Dendritic cell treated with granulocyte-macrophage colony-stimulating factor and Interleukin-4, amounts not matched to agents 40 ng/mL and 50 ng/mL, for 4 days (primary cell): ENCODE results near the gene PRSS36.
"Not testable (repeated sequence)": the region's sequence is repeated elsewhere in the genome, so short reads cannot be mapped to it uniquely, and the experiment has no call there.

Experiments used
- H3K27ac Mint-ChIP-seq: one replicate; pipeline ENCODE4 v1.8.0; 2022; ENCODE audit warnings: mild to moderate bottlenecking, mixed read lengths
- H3K27me3 Mint-ChIP-seq: one replicate; pipeline ENCODE4 v1.8.0; 2022; ENCODE audit warnings: mild to moderate bottlenecking, mixed read lengths
- H3K36me3 Mint-ChIP-seq: one replicate; pipeline ENCODE4 v1.8.0; 2022; ENCODE audit warnings: low read depth, mixed read lengths
- H3K4me1 Mint-ChIP-seq: one replicate; pipeline ENCODE4 v1.8.0; 2022; ENCODE audit warnings: low read depth, mixed read lengths
- H3K4me3 Mint-ChIP-seq: one replicate; pipeline ENCODE4 v1.8.0; 2022; ENCODE audit warnings: mild to moderate bottlenecking, moderate library complexity, mixed read lengths
- H3K9me3 Mint-ChIP-seq: one replicate; pipeline ENCODE4 v1.8.0; 2022; ENCODE audit warnings: mixed read lengths
- intact Hi-C: fragments of 100-400 bp; cut with micrococcal nuclease; formaldehyde crosslinking; loops from one replicate; pipeline ENCODE4 v1.15.0; 2022

The PRSS36 gene

GRCh38 chr16:31142109-31143010, 7.5 kb downstream of the PRSS36 start:
- intact Hi-C loops: loop anchor here (1.0 to 5.0 kb wide), 3 partner anchors 24 to 68 kb away; partner anchors contain the start of genes BCKDK, ZNF646 and ZNF668
- Mint-ChIP-seq H3K36me3 (peaks cover 53% of the 10 kb centered on the region), H3K9me3 (no peaks in the 10 kb centered on the region), H3K4me3 (peak overlapping the region; percentile 65), H3K27me3 (no peaks in the 10 kb centered on the region), H3K27ac (peak overlapping the region; percentile 89), H3K4me1 (peaks cover 66% of the 10 kb centered on the region)

DNA sequence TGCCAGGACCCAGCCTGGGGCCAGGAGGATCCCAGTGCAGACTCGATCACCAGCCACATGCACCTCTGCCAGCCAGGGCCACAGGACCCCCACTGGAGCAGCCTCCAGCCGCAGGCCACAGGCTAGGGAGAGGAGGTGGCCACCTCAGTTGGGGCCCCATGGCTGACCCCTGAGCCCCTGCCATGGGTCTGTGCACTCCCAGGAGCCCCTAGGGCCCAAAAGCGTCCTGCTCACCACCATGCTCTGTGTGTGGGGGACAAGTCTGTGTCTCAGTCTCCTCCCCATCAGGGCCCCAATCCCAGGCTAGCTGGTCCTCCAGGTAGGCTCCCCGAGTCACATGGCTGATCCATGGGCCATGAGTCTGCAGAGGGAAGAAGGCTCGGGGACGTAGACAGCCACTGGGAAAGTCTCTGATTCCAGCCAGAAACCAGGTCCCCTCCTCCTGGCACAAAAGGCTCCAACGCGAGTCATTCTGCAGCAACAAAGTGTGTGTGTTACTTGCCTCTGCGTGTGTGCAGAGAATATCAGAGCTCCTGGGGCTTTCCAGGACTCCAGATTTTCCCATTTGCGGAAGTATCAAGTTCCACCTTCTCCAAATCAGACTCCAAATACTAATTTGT, 8.3 kb downstream of the PRSS36 start:
- H3K4me3 Mint-ChIP-seq: peak overlapping the region; percentile 65
- H3K27me3 Mint-ChIP-seq: no peaks in the 10 kb centered on the region
- H3K36me3 Mint-ChIP-seq: peaks cover 50% of the 10 kb centered on the region
- peaks cover 64% of the 10 kb centered on the region for H3K4me1 Mint-ChIP-seq
- intact Hi-C loops: loop anchor here (1.0 to 5.0 kb wide), 3 partner anchors 23 to 67 kb away; partner anchors contain the start of genes BCKDK, ZNF646 and ZNF668
- H3K27ac Mint-ChIP-seq: peak overlapping the region; percentile 89
- H3K9me3 Mint-ChIP-seq: no peaks in the 10 kb centered on the region

DNA sequence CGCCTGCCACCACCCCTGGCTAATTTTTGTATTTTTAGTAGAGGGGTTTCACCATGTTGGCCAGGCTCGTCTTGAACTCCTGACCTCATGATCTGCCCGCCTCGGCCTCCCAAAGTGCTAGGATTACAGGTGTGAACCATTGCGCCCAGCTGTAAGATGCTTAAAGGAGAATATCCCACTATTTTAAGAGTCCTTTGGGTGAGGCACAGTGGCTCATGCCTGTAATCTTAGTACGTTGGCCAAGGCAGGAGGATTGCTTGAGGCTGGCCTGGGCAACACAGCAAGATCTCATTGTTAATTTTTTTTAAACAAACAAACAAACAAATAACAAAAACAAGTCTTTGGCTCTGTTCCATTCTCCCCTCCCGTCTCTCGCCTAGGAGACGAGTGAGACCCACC, 8.8 kb downstream of the PRSS36 start:
- intact Hi-C loops: loop anchor here (5.0 kb wide), 1 partner anchor 34 kb away; the partner anchor contains the start of gene BCKDK
- Mint-ChIP-seq H3K27ac (peak overlapping the region; percentile 89), H3K4me1 (peaks cover 61% of the 10 kb centered on the region), H3K4me3 (peak overlapping the region; percentile 65), H3K36me3 (peaks cover 44% of the 10 kb centered on the region)
- H3K9me3 Mint-ChIP-seq, H3K27me3 Mint-ChIP-seq: not testable (repeated sequence)

GRCh38 chr16:31138621-31139578, 11.0 kb downstream of the PRSS36 start:
- no peaks in the 10 kb centered on the region for H3K27me3 Mint-ChIP-seq
- no peak overlapping the region for H3K4me3 Mint-ChIP-seq
- peaks cover 71% of the 10 kb centered on the region for H3K4me1 Mint-ChIP-seq
- H3K27ac Mint-ChIP-seq: peak overlapping the region; percentile 48
- intact Hi-C loops: no loop called here
- H3K9me3 Mint-ChIP-seq: no peaks in the 10 kb centered on the region
- peaks cover 27% of the 10 kb centered on the region for H3K36me3 Mint-ChIP-seq

- H3K9me3 Mint-ChIP-seq, H3K27me3 Mint-ChIP-seq, H3K4me3 Mint-ChIP-seq, intact Hi-C loops: not testable (repeated sequence)
- Mint-ChIP-seq H3K27ac (peak overlapping the region; percentile 48), H3K4me1 (peaks cover 78% of the 10 kb centered on the region), H3K36me3 (peaks cover 38% of the 10 kb centered on the region)
Observed at GRCh38 chr16:31136822-31137499, 12.9 kb downstream of the PRSS36 start.

- H3K27me3 Mint-ChIP-seq: no peaks in the 10 kb centered on the region
- no peak overlapping the region for H3K27ac Mint-ChIP-seq
- H3K36me3 Mint-ChIP-seq: peaks cover 39% of the 10 kb centered on the region
- no peak overlapping the region for H3K4me3 Mint-ChIP-seq
- intact Hi-C loops: no loop called here
- H3K9me3 Mint-ChIP-seq: no peaks in the 10 kb centered on the region
- H3K4me1 Mint-ChIP-seq: peaks cover 78% of the 10 kb centered on the region
Observed at GRCh38 chr16:31136287-31136662, 13.6 kb downstream of the PRSS36 start.

GRCh38 chr16:31135535-31136286, 14.2 kb downstream of the PRSS36 start, which contains the start of gene PRSS8:
Gene PRSS8, minus strand, starts transcription at chr16:31135727. Its CDS starts 229 bp downstream, at chr16:31135498.
- Mint-ChIP-seq H3K27me3 (no peaks in the 10 kb centered on the region), H3K4me1 (peaks cover 80% of the 10 kb centered on the region), H3K27ac (peak within 1 kb of the TSS; percentile 81), H3K36me3 (peaks cover 41% of the 10 kb centered on the region), H3K9me3 (no peaks in the 10 kb centered on the region), H3K4me3 (no peak within 1 kb of the TSS)
- intact Hi-C loops: no loop called here

DNA sequence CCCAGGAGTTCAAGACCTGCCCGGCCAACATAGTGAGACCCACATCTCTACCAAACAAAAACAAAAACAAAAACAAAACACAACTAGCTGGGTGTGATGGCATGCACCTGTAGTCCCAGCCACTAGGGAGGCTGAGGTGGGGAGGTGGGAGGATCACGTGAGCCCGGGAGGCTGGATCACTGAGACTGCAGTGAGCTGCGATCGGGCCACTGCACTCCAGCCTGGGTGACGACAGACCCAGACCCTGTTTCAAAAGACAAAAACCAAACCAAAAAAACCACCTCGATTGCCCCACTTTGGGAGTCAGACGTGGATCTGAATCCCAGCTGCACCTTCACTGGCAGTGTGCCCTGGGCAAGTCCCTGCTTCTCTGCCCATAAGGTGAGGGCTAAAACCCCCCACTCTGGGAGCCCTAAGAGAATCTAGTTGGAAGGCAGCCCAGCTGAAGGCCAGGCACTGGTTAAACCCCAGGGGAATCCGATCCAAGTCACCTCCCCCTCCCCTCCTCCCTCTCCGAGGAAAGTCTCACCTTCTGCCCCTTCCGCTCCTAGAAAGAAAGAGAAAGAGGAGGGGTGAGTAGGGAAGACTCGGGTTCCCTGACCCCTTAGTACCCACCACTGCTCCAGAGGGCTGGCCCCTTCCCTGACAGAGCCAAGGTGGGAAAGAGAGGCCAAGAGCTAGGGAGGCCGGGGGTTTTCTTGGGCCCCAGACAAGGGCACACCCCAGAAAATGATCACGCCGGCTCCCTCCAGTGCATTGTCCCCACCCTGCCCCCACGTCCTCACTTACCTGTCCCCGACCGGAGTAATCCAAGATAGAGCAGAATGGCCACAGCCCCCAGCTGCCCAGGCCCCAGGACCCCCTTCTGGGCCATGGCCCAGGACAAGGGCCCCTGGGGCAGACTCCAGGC, 15.0 kb downstream of the PRSS36 start:
- peaks cover 38% of the 10 kb centered on the region for H3K36me3 Mint-ChIP-seq
- H3K27me3 Mint-ChIP-seq: no peaks in the 10 kb centered on the region
- intact Hi-C loops: no loop called here
- no peaks in the 10 kb centered on the region for H3K9me3 Mint-ChIP-seq
- H3K4me1 Mint-ChIP-seq: peaks cover 80% of the 10 kb centered on the region
- peak overlapping the region; percentile 81 for H3K27ac Mint-ChIP-seq
- no peak overlapping the region for H3K4me3 Mint-ChIP-seq

- H3K4me3 Mint-ChIP-seq: no peak overlapping the region
- no peaks in the 10 kb centered on the region for H3K27me3 Mint-ChIP-seq
- H3K9me3 Mint-ChIP-seq: no peaks in the 10 kb centered on the region
- peak overlapping the region; percentile 81 for H3K27ac Mint-ChIP-seq
- H3K4me1 Mint-ChIP-seq: peaks cover 85% of the 10 kb centered on the region
- intact Hi-C loops: no loop called here
- peaks cover 37% of the 10 kb centered on the region for H3K36me3 Mint-ChIP-seq
Observed at GRCh38 chr16:31134091-31134571, 15.7 kb downstream of the PRSS36 start.

DNA sequence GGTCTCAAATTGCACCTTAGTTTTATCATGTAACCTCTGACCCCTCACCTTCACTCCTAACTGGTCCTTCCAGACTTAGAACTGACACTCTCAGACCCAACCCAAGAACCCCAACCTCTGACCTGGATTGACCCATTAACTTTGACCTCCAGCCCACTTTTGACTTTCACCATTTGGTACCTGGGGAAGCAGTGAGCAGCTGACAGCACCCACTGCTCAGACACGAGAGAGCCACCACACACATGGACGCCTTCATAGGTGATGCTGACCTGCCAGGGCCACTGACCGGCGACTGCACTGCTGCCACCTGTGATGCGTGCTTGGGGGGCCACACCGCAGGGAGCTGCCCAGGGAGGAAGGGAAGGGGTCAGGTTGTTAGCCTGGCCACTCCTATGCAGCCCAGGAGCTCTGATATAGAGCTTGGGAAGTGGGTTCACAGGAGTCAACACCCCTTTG, 16.8 kb downstream of the PRSS36 start:
- peak overlapping the region; percentile 81 for H3K27ac Mint-ChIP-seq
- H3K4me3 Mint-ChIP-seq: no peak overlapping the region
- H3K36me3 Mint-ChIP-seq: peaks cover 38% of the 10 kb centered on the region

GRCh38 chr16:31132303-31132979, 17.4 kb downstream of the PRSS36 start:
- Mint-ChIP-seq H3K4me3 (no peak overlapping the region), H3K27ac (peak overlapping the region; percentile 94), H3K9me3 (no peaks in the 10 kb centered on the region), H3K27me3 (no peaks in the 10 kb centered on the region), H3K4me1 (peaks cover 90% of the 10 kb centered on the region), H3K36me3 (peaks cover 45% of the 10 kb centered on the region)
- intact Hi-C loops: no loop called here

More for the DNA sequence above, 16.8 kb downstream of the PRSS36 start:
- intact Hi-C loops: no loop called here
- Mint-ChIP-seq H3K4me1 (peaks cover 85% of the 10 kb centered on the region), H3K27me3 (no peaks in the 10 kb centered on the region), H3K9me3 (no peaks in the 10 kb centered on the region)
